Epithelial cell of proximal tubule (primary cell): ENCODE results near the gene RAPH1. TPM values are rescaled to one million over a fixed set of nuclear protein-coding genes. Genes with fewer than 3 reads are reported as not detected.

ENCODE experiments used
- DNase-seq: peaks from one replicate; pipeline ENCODE4 v3.0.0-alpha.2; 2011; ENCODE audit warnings: low read depth
- H3K4me3 ChIP-seq: 2 replicates; pipeline ENCODE4 v1.5.1; 2011; ENCODE audit warnings: low read depth, mild to moderate bottlenecking, low read length
- total RNA-seq: library from RNA; depleted of rRNA; stranded (reverse); fragments of >200 nt; gene quantifications from 2 replicates; pipeline ENCODE4 v1.2.3, GENCODE V29; 2015
- TF ChIP-seq, protein P1 (sequence below): conservative IDR thresholded peaks from 2 replicates; pipeline ENCODE4 v1.5.1; 2012; ENCODE audit warnings: low read depth, mild to moderate bottlenecking, low read length

RAPH1 gene
- total RNA-seq, 1 donor from 2014 or later: 33.4 TPM

DNA sequence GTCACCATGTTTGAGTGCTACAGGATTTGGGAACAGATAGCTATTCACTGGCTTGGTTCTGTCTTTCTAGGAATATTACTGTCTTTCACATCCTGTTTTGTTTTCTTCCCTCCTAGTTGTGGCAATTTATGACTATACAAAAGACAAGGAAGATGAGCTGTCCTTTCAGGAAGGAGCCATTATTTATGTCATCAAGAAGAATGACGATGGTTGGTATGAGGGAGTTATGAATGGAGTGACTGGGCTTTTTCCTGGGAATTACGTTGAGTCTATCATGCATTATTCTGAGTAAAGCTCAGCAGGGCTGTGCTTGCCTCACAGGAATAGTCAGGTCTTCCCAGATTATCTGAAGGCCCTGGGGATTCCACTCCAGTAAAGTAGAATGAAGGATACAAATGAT is 108.0 kb downstream of the RAPH1 start:
- no peak for DNase-seq

DNA sequence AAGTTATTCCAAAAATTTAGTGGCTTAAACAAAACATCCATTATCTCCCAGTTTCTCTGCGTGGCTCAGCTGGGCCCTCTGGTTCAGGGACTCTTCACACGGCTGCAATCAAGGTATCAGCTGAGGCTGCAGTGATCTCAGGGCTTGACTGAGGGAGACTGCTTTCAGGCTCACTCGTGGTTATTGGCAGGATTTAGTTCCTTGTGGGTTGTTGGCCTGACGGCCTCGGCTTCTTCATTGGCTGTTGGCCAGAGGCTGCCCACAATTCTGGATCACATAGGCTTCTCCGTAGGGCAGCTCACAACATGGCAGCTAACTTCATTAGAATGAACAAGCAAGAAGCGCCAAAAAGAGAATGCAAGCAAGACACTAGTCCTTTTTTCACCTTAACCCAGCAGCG is 116.8 kb downstream of the RAPH1 start:
- TF ChIP-seq, protein P1, sequence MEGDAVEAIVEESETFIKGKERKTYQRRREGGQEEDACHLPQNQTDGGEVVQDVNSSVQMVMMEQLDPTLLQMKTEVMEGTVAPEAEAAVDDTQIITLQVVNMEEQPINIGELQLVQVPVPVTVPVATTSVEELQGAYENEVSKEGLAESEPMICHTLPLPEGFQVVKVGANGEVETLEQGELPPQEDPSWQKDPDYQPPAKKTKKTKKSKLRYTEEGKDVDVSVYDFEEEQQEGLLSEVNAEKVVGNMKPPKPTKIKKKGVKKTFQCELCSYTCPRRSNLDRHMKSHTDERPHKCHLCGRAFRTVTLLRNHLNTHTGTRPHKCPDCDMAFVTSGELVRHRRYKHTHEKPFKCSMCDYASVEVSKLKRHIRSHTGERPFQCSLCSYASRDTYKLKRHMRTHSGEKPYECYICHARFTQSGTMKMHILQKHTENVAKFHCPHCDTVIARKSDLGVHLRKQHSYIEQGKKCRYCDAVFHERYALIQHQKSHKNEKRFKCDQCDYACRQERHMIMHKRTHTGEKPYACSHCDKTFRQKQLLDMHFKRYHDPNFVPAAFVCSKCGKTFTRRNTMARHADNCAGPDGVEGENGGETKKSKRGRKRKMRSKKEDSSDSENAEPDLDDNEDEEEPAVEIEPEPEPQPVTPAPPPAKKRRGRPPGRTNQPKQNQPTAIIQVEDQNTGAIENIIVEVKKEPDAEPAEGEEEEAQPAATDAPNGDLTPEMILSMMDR: no peak
- H3K4me3 ChIP-seq: no peak overlapping the region
- no peak for DNase-seq

More for the DNA sequence above, 108.0 kb downstream of the RAPH1 start:
- H3K4me3 ChIP-seq: no peak overlapping the region
- TF ChIP-seq, protein P1: no peak

DNA sequence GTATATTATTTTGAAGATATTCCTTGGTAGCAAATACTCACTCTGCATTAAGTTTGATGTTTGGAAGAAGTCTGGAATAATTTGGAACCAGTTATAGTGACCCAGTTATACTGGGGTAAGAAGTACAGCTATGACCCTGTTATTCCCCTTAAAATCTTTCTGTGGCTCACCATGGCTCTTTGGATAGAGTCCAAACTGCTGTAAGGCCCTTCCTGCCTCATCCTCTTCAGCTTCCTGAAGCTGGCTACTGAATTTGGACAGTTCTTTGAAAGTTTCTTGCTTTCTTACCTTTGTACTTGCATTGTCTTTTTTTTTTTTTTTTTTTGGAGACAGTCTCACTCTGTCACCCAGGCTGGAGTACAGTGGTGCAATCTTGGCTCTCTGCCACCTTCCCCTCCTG is 121.3 kb downstream of the RAPH1 start:
- TF ChIP-seq, protein P1: no peak

DNA sequence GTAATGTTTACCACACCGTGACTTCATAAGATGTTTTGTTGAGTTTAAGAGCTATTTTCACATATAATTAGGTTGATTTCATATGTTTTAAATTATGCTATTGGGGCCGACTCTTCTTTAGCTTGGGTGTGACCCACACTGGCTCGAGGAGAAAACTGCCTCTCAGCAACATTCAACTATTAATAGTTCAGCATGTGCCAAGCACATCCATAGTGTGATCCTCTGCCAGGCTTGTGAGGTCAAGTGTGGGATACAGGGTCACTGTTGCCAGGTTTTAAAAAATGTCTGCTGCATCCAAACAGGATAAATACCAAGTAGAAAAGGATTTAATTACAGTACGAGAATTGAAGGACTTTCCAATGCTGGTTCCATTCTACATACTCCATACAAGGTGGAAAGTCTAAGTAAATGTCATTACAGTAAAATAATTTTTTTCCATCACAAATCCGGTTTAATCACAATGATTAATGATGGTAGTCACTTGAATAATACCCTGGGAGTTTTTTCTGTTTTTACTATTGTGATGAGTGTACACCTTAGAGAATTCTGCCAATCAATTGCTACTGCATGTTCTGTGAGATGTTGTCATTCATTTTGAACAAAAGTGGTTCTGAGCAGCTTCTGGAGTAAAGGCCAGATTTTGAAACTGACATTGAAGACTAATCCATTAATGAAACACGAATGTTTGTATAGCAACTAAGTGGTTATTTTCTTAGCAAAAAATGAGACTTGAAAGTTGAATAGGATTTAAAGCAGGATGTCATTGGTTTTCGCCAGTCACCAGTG is 122.4 kb downstream of the RAPH1 start:
- DNase-seq: no peak
- TF ChIP-seq, protein P1: no peak
- no peak overlapping the region for H3K4me3 ChIP-seq

More for the DNA sequence above, 121.3 kb downstream of the RAPH1 start:
- H3K4me3 ChIP-seq: no peak overlapping the region
- no peak for DNase-seq

DNA sequence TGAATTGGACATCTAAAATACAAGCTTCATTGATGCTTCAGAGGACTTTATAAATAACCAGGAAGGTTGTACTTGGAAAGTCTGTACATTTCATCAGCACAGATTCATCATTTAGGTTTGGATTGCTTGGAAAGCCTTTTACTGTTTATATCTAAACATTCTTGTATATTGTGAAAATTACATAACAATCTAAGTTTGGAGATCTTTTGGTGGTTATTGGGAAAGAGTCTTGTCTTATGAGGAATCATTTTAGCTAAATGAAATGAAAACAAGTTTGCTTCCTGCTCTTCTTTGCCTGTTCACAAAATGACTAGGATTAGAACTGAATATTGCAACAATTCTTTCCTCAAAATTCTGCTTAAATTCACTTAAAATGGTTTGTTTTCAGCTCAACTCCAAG is 127.6 kb downstream of the RAPH1 start:
- DNase-seq: no peak
- no peak overlapping the region for H3K4me3 ChIP-seq
- TF ChIP-seq, protein P1: no peak

DNA sequence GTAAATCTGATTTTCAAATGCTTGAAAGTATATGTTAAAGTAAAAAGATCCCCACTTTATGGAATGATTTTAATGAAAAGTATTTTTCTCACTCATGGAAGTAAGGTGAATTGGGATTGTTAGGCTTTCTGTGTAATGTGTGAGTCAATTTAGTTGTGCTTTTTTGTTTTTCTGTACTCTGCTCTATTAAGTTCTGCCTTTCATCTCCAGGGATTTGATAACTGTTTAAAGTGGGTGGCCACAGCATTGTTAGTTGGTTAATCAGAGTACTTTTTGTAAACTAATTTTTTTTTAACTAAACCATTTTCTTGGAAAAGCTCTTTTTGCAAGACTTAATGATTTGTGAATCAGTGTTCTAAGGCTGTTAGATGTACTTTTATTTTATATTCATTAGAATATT is 130.1 kb downstream of the RAPH1 start:
- H3K4me3 ChIP-seq: no peak overlapping the region
- TF ChIP-seq, protein P1: no peak
- DNase-seq: no peak
